ENCODE data around the gene KCNK10.

KCNK10 gene

GRCh38 chr14:88231603-88232002 lies 91.5 kb downstream of the KCNK10 start:
- no peak for DNase-seq
- Mint-ChIP-seq H3K27me3 (ENCODE audit: low read depth, poor library complexity) (peaks cover 6% of the 10 kb centered on the region), H3K9me3 (peaks cover 23% of the 10 kb centered on the region), H3K27ac (no peak overlapping the region), H3K4me3 (no peak overlapping the region), H3K4me1 (peaks cover 11% of the 10 kb centered on the region), H3K36me3 (ENCODE audit: low read depth) (peaks cover 13% of the 10 kb centered on the region)
- TF ChIP-seq CTCF (IDR thresholded peaks at IDR 0.05): no peak

- Mint-ChIP-seq H3K36me3 (ENCODE audit: low read depth) (peaks cover under 1% of the 10 kb centered on the region), H3K27me3 (ENCODE audit: low read depth, poor library complexity) (peaks cover 9% of the 10 kb centered on the region), H3K9me3 (peaks cover 8% of the 10 kb centered on the region), H3K4me1 (peaks cover 11% of the 10 kb centered on the region), H3K27ac (no peak overlapping the region), H3K4me3 (no peak overlapping the region)
- no peak for DNase-seq
- no peak for TF ChIP-seq CTCF (IDR thresholded peaks at IDR 0.05)
Observed at GRCh38 chr14:88229428-88229827, 93.6 kb downstream of the KCNK10 start.

- no peak overlapping the region for H3K27ac Mint-ChIP-seq
- peaks cover 11% of the 10 kb centered on the region for H3K4me1 Mint-ChIP-seq
- no peak overlapping the region for H3K4me3 Mint-ChIP-seq
- no peak for DNase-seq
- peaks cover 9% of the 10 kb centered on the region for H3K9me3 Mint-ChIP-seq
- H3K27me3 Mint-ChIP-seq (ENCODE audit: low read depth, poor library complexity): peaks cover 9% of the 10 kb centered on the region
- H3K36me3 Mint-ChIP-seq (ENCODE audit: low read depth): no peaks in the 10 kb centered on the region
- TF ChIP-seq CTCF (IDR thresholded peaks at IDR 0.05): no peak
Observed at GRCh38 chr14:88228522-88229236, 94.4 kb downstream of the KCNK10 start.

DNA sequence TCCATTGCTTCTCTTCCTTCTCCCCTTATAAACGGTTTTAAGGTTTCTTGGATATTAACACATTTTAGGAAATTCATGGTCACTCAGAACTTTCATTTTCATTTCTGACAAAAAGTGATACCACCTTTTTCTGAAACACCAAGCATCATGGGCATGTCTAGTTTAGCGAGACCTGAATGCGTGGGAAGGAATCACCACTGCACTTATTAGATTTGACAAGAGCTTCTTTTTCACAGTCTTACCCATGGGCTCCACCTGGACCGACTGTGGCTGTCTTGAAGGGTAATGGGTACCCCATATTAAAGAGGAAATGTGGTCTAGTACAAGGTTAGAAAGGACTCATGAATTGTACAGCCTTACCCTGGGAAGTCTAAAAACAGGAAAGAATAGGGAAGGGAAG lies 95.4 kb downstream of the KCNK10 start:
- Mint-ChIP-seq H3K4me1 (peaks cover 2% of the 10 kb centered on the region), H3K27me3 (ENCODE audit: low read depth, poor library complexity) (peaks cover 9% of the 10 kb centered on the region), H3K9me3 (peaks cover 19% of the 10 kb centered on the region), H3K4me3 (no peak overlapping the region), H3K36me3 (ENCODE audit: low read depth) (peaks cover 2% of the 10 kb centered on the region), H3K27ac (no peak overlapping the region)
- no peak for TF ChIP-seq CTCF (IDR thresholded peaks at IDR 0.05)
- DNase-seq: no peak

- no peak for DNase-seq
- Mint-ChIP-seq H3K27ac (no peak overlapping the region), H3K9me3 (peaks cover 31% of the 10 kb centered on the region), H3K4me1 (no peaks in the 10 kb centered on the region), H3K27me3 (ENCODE audit: low read depth, poor library complexity) (peaks cover 9% of the 10 kb centered on the region), H3K4me3 (no peak overlapping the region), H3K36me3 (ENCODE audit: low read depth) (peaks cover 7% of the 10 kb centered on the region)
- no peak for TF ChIP-seq CTCF (IDR thresholded peaks at IDR 0.05)
Observed at GRCh38 chr14:88225721-88226120, 97.3 kb downstream of the KCNK10 start.

Data from nephron progenitor cell (in vitro differentiated cells).